Nephron progenitor cell (in vitro differentiated cells): ENCODE data around the gene LHX1.

Experiments
- DNase-seq: peaks from one replicate; pipeline ENCODE4 v3.0.0; 2021
- H3K27ac Mint-ChIP-seq: 2 replicates; pipeline ENCODE4 v1.8.0; 2021; ENCODE audit warnings: mild to moderate bottlenecking, moderate library complexity, mixed read lengths
- H3K27me3 Mint-ChIP-seq: 2 replicates; pipeline ENCODE4 v1.8.0; 2021; ENCODE audit warnings: mild to moderate bottlenecking, low read depth, mixed read lengths; ENCODE audit not compliant: poor library complexity
- H3K36me3 Mint-ChIP-seq: 2 replicates; pipeline ENCODE4 v1.8.0; 2021; ENCODE audit warnings: low read depth, mixed read lengths
- H3K4me1 Mint-ChIP-seq: 2 replicates; pipeline ENCODE4 v1.8.0; 2021; ENCODE audit warnings: mixed read lengths
- H3K4me3 Mint-ChIP-seq: 2 replicates; pipeline ENCODE4 v1.8.0; 2021; ENCODE audit warnings: mild to moderate bottlenecking, moderate library complexity, mixed read lengths
- H3K9me3 Mint-ChIP-seq: 2 replicates; pipeline ENCODE4 v1.8.0; 2021; ENCODE audit warnings: mild to moderate bottlenecking, moderate library complexity, mixed read lengths
- CTCF ChIP-seq: fragments of 200-600 bp; sonication (generic); IDR thresholded peaks from 2 replicates; pipeline ENCODE4 v1.5.0; 2021; ENCODE audit warnings: antibody characterized with exemption

The LHX1 gene

GRCh38 chr17:36907407-36907806, 29.9 kb upstream of the LHX1 start:
- peaks cover 60% of the 10 kb centered on the region for H3K27me3 Mint-ChIP-seq

GRCh38 chr17:36910513-36910912, 26.8 kb upstream of the LHX1 start:
- H3K9me3 Mint-ChIP-seq = no peaks in the 10 kb centered on the region
- no peaks in the 10 kb centered on the region for H3K4me1 Mint-ChIP-seq
- no peak overlapping the region for H3K27ac Mint-ChIP-seq
- peaks cover 58% of the 10 kb centered on the region for H3K27me3 Mint-ChIP-seq
- DNase-seq = no peak
- no peak overlapping the region for H3K4me3 Mint-ChIP-seq
- no peak for TF ChIP-seq CTCF
- H3K36me3 Mint-ChIP-seq = no peaks in the 10 kb centered on the region

More at GRCh38 chr17:36907407-36907806, 29.9 kb upstream of the LHX1 start:
- no peaks in the 10 kb centered on the region for H3K4me1 Mint-ChIP-seq
- TF ChIP-seq CTCF = no peak
- no peaks in the 10 kb centered on the region for H3K36me3 Mint-ChIP-seq
- H3K27ac Mint-ChIP-seq = no peak overlapping the region
- no peaks in the 10 kb centered on the region for H3K9me3 Mint-ChIP-seq
- DNase-seq = no peak
- H3K4me3 Mint-ChIP-seq = no peak overlapping the region

GRCh38 chr17:36911001-36911400, 26.3 kb upstream of the LHX1 start:
- TF ChIP-seq CTCF = no peak
- H3K36me3 Mint-ChIP-seq = no peaks in the 10 kb centered on the region
- DNase-seq = no peak
- H3K4me1 Mint-ChIP-seq = no peaks in the 10 kb centered on the region
- no peaks in the 10 kb centered on the region for H3K9me3 Mint-ChIP-seq
- H3K4me3 Mint-ChIP-seq = no peak overlapping the region
- peaks cover 60% of the 10 kb centered on the region for H3K27me3 Mint-ChIP-seq
- H3K27ac Mint-ChIP-seq = no peak overlapping the region

GRCh38 chr17:36913132-36913531, 24.1 kb upstream of the LHX1 start:
- Mint-ChIP-seq H3K27me3 (peaks cover 48% of the 10 kb centered on the region), H3K9me3 (no peaks in the 10 kb centered on the region), H3K27ac (no peak overlapping the region), H3K4me1 (peaks cover 18% of the 10 kb centered on the region), H3K4me3 (no peak overlapping the region), H3K36me3 (no peaks in the 10 kb centered on the region)
- TF ChIP-seq CTCF = no peak
- no peak for DNase-seq

- no peak overlapping the region for H3K27ac Mint-ChIP-seq
- TF ChIP-seq CTCF = no peak
- peaks cover 25% of the 10 kb centered on the region for H3K27me3 Mint-ChIP-seq
- no peaks in the 10 kb centered on the region for H3K36me3 Mint-ChIP-seq
- H3K4me1 Mint-ChIP-seq = peaks cover 69% of the 10 kb centered on the region
- peak overlapping the region; percentile 31 for H3K4me3 Mint-ChIP-seq
- DNase-seq = no peak
- H3K9me3 Mint-ChIP-seq = no peaks in the 10 kb centered on the region
Observed at GRCh38 chr17:36918211-36918691, 19.0 kb upstream of the LHX1 start.

- TF ChIP-seq CTCF = no peak
- Mint-ChIP-seq H3K9me3 (no peaks in the 10 kb centered on the region), H3K27ac (no peak overlapping the region), H3K36me3 (no peaks in the 10 kb centered on the region), H3K4me3 (peak overlapping the region; percentile 37), H3K27me3 (peaks cover 20% of the 10 kb centered on the region), H3K4me1 (peaks cover 80% of the 10 kb centered on the region)
- no peak for DNase-seq
Observed at GRCh38 chr17:36919407-36919968, 17.8 kb upstream of the LHX1 start.
